HEK293T (cell line): ENCODE measurements around the gene ME3.

Experiments
- ARNT ChIP-seq: fragments of 450-650 bp; IDR thresholded peaks from 2 replicates; pipeline ENCODE4 v1.6.1; 2017; ENCODE audit warnings: mild to moderate bottlenecking
- CTBP1 ChIP-seq: fragments of 450-650 bp; IDR thresholded peaks from 2 replicates; pipeline ENCODE4 v1.6.1; 2016; ENCODE audit warnings: borderline replicate concordance
- FOXA1 ChIP-seq: fragments of 450-650 bp; IDR thresholded peaks from 2 replicates; pipeline ENCODE4 v1.6.1; 2016; ENCODE audit warnings: mild to moderate bottlenecking
- FOXK2 ChIP-seq: fragments of 450-650 bp; IDR thresholded peaks from 2 replicates; pipeline ENCODE4 v1.6.1; 2016; ENCODE audit warnings: mild to moderate bottlenecking
- FOXM1 ChIP-seq: fragments of 450-650 bp; IDR thresholded peaks from 2 replicates; pipeline ENCODE4 v1.6.1; 2017; ENCODE audit warnings: mild to moderate bottlenecking, borderline replicate concordance
- NFRKB ChIP-seq: fragments of 450-650 bp; IDR thresholded peaks from 2 replicates; pipeline ENCODE4 v1.6.1; 2016; ENCODE audit warnings: mild to moderate bottlenecking, moderate library complexity
- SP1 ChIP-seq: fragments of 450-650 bp; IDR thresholded peaks from 2 replicates; pipeline ENCODE4 v1.6.1; 2017
- TARDBP ChIP-seq: fragments of 450-650 bp; IDR thresholded peaks from 2 replicates; pipeline ENCODE4 v1.6.1; 2016
- ZNF384 ChIP-seq: fragments of 450-650 bp; IDR thresholded peaks from 2 replicates; pipeline ENCODE4 v1.6.1; 2016

GRCh38 chr11:86641537-86642261, 30.7 kb downstream of the ME3 start:
- TF ChIP-seq ARNT (no peak), FOXM1 (no peak), NFRKB (no peak), CTBP1 (no peak), FOXK2 (no peak), FOXA1 (no peak), SP1 (no peak), TARDBP (no peak), ZNF384 (no peak)
